H9 (cell line): ENCODE data around the gene MAP3K12. TPM values are rescaled to one million over a fixed set of nuclear protein-coding genes. Genes with fewer than 3 reads are reported as not detected.

ENCODE experiments used
- DNase-seq: peaks from one replicate; pipeline ENCODE4 v3.0.0-alpha.2; 2017
- H2AFZ ChIP-seq: one replicate; pipeline ENCODE4 v1.6.1; 2013; ENCODE audit warnings: mild to moderate bottlenecking, low read length, control low read depth, moderate library complexity
- H2AK5ac ChIP-seq: 2 replicates; pipeline ENCODE4 v1.6.1; 2013; ENCODE audit warnings: low read length, control low read depth, mixed read lengths; ENCODE audit not compliant: insufficient read length
- H2BK120ac ChIP-seq: one replicate; pipeline ENCODE4 v1.6.1; 2013; ENCODE audit warnings: low read depth, mild to moderate bottlenecking, low read length, control low read depth, inconsistent platforms; ENCODE audit not compliant: poor library complexity, severe bottlenecking
- H2BK12ac ChIP-seq: 2 replicates; pipeline ENCODE4 v1.6.1; 2013; ENCODE audit warnings: low read length, control low read depth, mixed read lengths, low read depth; ENCODE audit not compliant: insufficient read length
- H2BK15ac ChIP-seq: 2 replicates; pipeline ENCODE4 v1.6.1; 2013; ENCODE audit warnings: low read depth, low read length, control low read depth
- H2BK20ac ChIP-seq: one replicate; pipeline ENCODE4 v1.6.1; 2013; ENCODE audit warnings: low read depth, mild to moderate bottlenecking, low read length, control low read depth, inconsistent platforms; ENCODE audit not compliant: poor library complexity, severe bottlenecking
- H2BK5ac ChIP-seq: 2 replicates; pipeline ENCODE4 v1.6.1; 2013; ENCODE audit warnings: low read length, control low read depth, mixed read lengths; ENCODE audit not compliant: insufficient read length
- H3K14ac ChIP-seq: 2 replicates; pipeline ENCODE4 v1.6.1; 2013; ENCODE audit warnings: low read length, control low read depth; ENCODE audit not compliant: insufficient read depth
- H3K18ac ChIP-seq: 2 replicates; pipeline ENCODE4 v1.6.1; 2013; ENCODE audit warnings: low read depth, mild to moderate bottlenecking, mixed read lengths, low read length, control low read depth; ENCODE audit not compliant: insufficient read length
- H3K23ac ChIP-seq: 2 replicates; pipeline ENCODE4 v1.6.1; 2013; ENCODE audit warnings: low read length, control low read depth, mixed read lengths, low read depth; ENCODE audit not compliant: insufficient read length
- H3K23me2 ChIP-seq: 2 replicates; pipeline ENCODE4 v1.6.1; 2013; ENCODE audit warnings: low read depth, mild to moderate bottlenecking, mixed read lengths, low read length, control low read depth; ENCODE audit not compliant: insufficient read length, poor library complexity, severe bottlenecking
- H3K27ac ChIP-seq: 2 replicates; pipeline ENCODE4 v1.5.1; 2013; ENCODE audit warnings: low read length, control low read depth, mixed read lengths, low read depth; ENCODE audit not compliant: insufficient read length
- H3K27me3 ChIP-seq: 2 replicates; pipeline ENCODE4 v1.6.1; 2013; ENCODE audit warnings: low read length, control low read depth, inconsistent platforms; ENCODE audit not compliant: insufficient read depth
- H3K4ac ChIP-seq: 2 replicates; pipeline ENCODE4 v1.6.1; 2013; ENCODE audit warnings: low read depth, mild to moderate bottlenecking, control low read depth, inconsistent platforms, low read length, moderate library complexity
- H3K4me1 ChIP-seq: 2 replicates; pipeline ENCODE4 v1.6.1; 2013; ENCODE audit warnings: low read length, control low read depth, inconsistent platforms; ENCODE audit not compliant: insufficient read depth
- H3K4me2 ChIP-seq: 2 replicates; pipeline ENCODE4 v1.6.1; 2013; ENCODE audit warnings: low read length, control low read depth, mixed read lengths; ENCODE audit not compliant: insufficient read length, insufficient read depth
- H3K56ac ChIP-seq: 2 replicates; pipeline ENCODE4 v1.6.1; 2013; ENCODE audit warnings: low read depth, mild to moderate bottlenecking, mixed read lengths, low read length, control low read depth; ENCODE audit not compliant: insufficient read length
- H3K79me1 ChIP-seq: 2 replicates; pipeline ENCODE4 v1.6.1; 2013; ENCODE audit warnings: low read depth, mild to moderate bottlenecking, moderate library complexity, low read length, control low read depth, inconsistent platforms; ENCODE audit not compliant: insufficient read depth, poor library complexity, severe bottlenecking
- H3K79me2 ChIP-seq: 2 replicates; pipeline ENCODE4 v1.6.1; 2013; ENCODE audit warnings: low read length, control low read depth, inconsistent platforms; ENCODE audit not compliant: insufficient read depth
- H3K9ac ChIP-seq: 2 replicates; pipeline ENCODE4 v1.6.1; 2013; ENCODE audit warnings: low read length, control low read depth, mixed read lengths; ENCODE audit not compliant: insufficient read length; ENCODE audit errors: extremely low read depth
- H3K9me3 ChIP-seq: one replicate; pipeline ENCODE4 v1.6.1; 2013; ENCODE audit warnings: low read depth, low read length, inconsistent platforms; ENCODE audit not compliant: control insufficient read depth
- H3T11ph ChIP-seq: one replicate; pipeline ENCODE4 v1.6.1; 2013; ENCODE audit warnings: mild to moderate bottlenecking, low read length, control low read depth, inconsistent platforms
- H4K20me1 ChIP-seq: one replicate; pipeline ENCODE4 v1.6.1; 2013; ENCODE audit not compliant: control insufficient read depth, insufficient read length, insufficient read depth
- H4K5ac ChIP-seq: 2 replicates; pipeline ENCODE4 v1.6.1; 2013; ENCODE audit warnings: low read depth, mild to moderate bottlenecking, mixed read lengths, low read length, control low read depth; ENCODE audit not compliant: insufficient read length
- H4K8ac ChIP-seq: replicated peaks from 2 replicates; pipeline ENCODE4 v1.6.1; 2013; ENCODE audit warnings: low read length, control low read depth, mixed read lengths, low read depth; ENCODE audit not compliant: insufficient read length
- H4K91ac ChIP-seq: 2 replicates; pipeline ENCODE4 v1.6.1; 2013; ENCODE audit warnings: low read depth, mild to moderate bottlenecking, moderate library complexity, mixed read lengths, low read length, control low read depth; ENCODE audit not compliant: insufficient read length
- H3K27ac Mint-ChIP-seq, 3 experiments: 2 replicates in 2 of 3; 3 replicates in 1 of 3; pipeline ENCODE4 v1.8.0; 2020 to 2021; ENCODE audit warnings: mixed read lengths in 3 of 3, mild to moderate bottlenecking in 1 of 3, moderate library complexity in 1 of 3
- H3K27me3 Mint-ChIP-seq: 2 replicates; pipeline ENCODE4 v1.8.0; 2021; ENCODE audit warnings: low read depth, mild to moderate bottlenecking, moderate library complexity, mixed read lengths
- H3K36me3 Mint-ChIP-seq, 3 experiments: 2 replicates in 2 of 3; 3 replicates in 1 of 3; pipeline ENCODE4 v1.8.0; 2020 to 2021; ENCODE audit warnings: low read depth in 3 of 3, mixed read lengths in 3 of 3; ENCODE audit not compliant: insufficient read depth in 1 of 3
- H3K4me1 Mint-ChIP-seq, 2 experiments: 2 replicates each; pipeline ENCODE4 v1.8.0; 2020; ENCODE audit warnings: mixed read lengths in 2 of 2
- H3K4me3 Mint-ChIP-seq, 2 experiments: 2 replicates in 1 of 2; 3 replicates in 1 of 2; pipeline ENCODE4 v1.8.0; 2020 to 2021; ENCODE audit warnings: mild to moderate bottlenecking in 2 of 2, mixed read lengths in 2 of 2, moderate library complexity in 1 of 2
- H3K9me3 Mint-ChIP-seq, 2 experiments: 2 replicates in 1 of 2; 3 replicates in 1 of 2; pipeline ENCODE4 v1.8.0; 2020; ENCODE audit warnings: mild to moderate bottlenecking in 2 of 2, mixed read lengths in 2 of 2, moderate library complexity in 1 of 2
- WGBS: extraction: QIAGEN DNeasy Blood & Tissue Kit; methylation state at CpG from one replicate; pipeline ENCODE4 v1.1.7; 2013; ENCODE audit warnings: missing lambda C conversion rate, low lambda C conversion rate, mixed read lengths; ENCODE audit not compliant: insufficient read length; ENCODE audit errors: extremely low coverage; 5-methylcytosine and 5-hydroxymethylcytosine counted together
- total RNA-seq: library from RNA; stranded (reverse); gene quantifications from 2 replicates; pipeline ENCODE4 v1.2.1, GENCODE V29; 2021
- TF ChIP-seq, protein P1 (sequence below): fragments of 200-600 bp; sonication (generic); conservative IDR thresholded peaks from 3 replicates; pipeline ENCODE4 v1.8.0; 2021; ENCODE audit warnings: antibody characterized with exemption, mild to moderate bottlenecking

MAP3K12 gene
- total RNA-seq, 1 experiment from 2014 or later, result 22.3 TPM

DNA sequence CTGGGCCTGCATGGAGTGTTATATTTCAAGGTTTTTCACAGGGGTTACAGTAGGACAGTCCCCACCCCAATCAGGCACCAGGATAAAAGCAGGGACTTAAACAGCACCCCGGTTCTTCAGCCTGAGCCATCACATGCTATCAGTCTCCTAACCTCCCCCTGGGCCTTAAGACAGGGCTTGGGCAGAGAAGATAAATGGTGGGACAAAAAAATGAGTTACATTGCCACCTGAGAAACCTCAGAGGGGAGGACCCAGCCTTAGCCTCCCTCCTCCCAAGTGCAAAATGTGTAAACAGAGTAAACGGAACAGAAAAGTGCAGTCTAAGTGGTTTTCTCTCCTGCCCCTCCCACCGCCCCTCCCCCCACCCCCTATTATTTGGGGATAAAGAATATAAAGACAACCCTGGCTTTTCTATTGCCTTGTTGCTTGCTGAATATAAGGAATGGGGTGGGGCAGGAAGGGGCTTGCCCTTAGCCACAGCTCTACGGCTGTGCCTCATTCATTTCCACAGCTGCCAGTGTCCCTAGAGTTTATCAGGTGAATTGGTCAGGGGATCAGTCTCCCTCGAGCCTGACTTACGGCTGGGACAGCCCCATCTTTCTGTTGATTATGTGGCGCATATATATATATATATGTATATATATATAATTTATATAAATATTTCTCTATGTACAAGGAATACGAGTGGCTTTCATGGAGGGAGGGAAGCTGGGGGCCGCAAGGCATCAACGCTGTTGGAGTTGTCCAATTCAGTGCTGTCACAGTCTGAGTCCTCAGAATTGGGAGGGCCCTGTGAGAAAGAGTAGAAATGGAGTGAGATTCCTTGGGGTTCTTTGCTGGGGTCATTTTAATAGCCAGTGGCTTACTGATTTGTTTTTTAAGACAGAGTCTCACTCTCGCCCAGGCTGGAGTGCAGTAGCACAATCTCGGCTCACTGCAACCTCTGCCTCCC is 18.5 kb downstream of the MAP3K12 start:
- H3K4me3 Mint-ChIP-seq, result no peak overlapping the region

More for the DNA sequence above, 18.5 kb downstream of the MAP3K12 start:
- H3K27ac Mint-ChIP-seq, result peak overlapping the region in 2 of 3 experiments; percentile 75 to 91; a peak in 3 of 7 replicates
- Histone ChIP-seq H3K79me1 (no peaks in the 10 kb centered on the region), H3K9ac (no peak overlapping the region), H2AFZ (no peak overlapping the region), H3K56ac (no peak overlapping the region), H3K4ac (no peak overlapping the region), H3K14ac (no peak overlapping the region), H3T11ph (no peak overlapping the region), H3K79me2 (no peaks in the 10 kb centered on the region), H2BK120ac (no peak overlapping the region), H3K23ac (no peak overlapping the region), H3K4me2 (no peak overlapping the region), H2BK20ac (no peak overlapping the region), H3K27me3 (no peaks in the 10 kb centered on the region), H3K9me3 (no peaks in the 10 kb centered on the region), H2BK5ac (no peak overlapping the region), H4K5ac (no peak overlapping the region), H3K18ac (no peak overlapping the region), H2AK5ac (no peak overlapping the region), H3K23me2 (no peaks in the 10 kb centered on the region), H4K91ac (no peak overlapping the region), H4K8ac (no peak overlapping the region), H4K20me1 (no peaks in the 10 kb centered on the region), H2BK12ac (no peak overlapping the region), H3K4me1 (no peaks in the 10 kb centered on the region), H2BK15ac (no peak overlapping the region), H3K27ac (no peak overlapping the region)
- H3K27me3 Mint-ChIP-seq, result no peaks in the 10 kb centered on the region; the same call in 1 of the 2 replicates
- DNase-seq, result no peak
- H3K4me1 Mint-ChIP-seq, result peaks cover 33 to 48% of the 10 kb centered on the region in 2 experiments
- no peaks in the 10 kb centered on the region for H3K9me3 Mint-ChIP-seq
- TF ChIP-seq, protein P1, sequence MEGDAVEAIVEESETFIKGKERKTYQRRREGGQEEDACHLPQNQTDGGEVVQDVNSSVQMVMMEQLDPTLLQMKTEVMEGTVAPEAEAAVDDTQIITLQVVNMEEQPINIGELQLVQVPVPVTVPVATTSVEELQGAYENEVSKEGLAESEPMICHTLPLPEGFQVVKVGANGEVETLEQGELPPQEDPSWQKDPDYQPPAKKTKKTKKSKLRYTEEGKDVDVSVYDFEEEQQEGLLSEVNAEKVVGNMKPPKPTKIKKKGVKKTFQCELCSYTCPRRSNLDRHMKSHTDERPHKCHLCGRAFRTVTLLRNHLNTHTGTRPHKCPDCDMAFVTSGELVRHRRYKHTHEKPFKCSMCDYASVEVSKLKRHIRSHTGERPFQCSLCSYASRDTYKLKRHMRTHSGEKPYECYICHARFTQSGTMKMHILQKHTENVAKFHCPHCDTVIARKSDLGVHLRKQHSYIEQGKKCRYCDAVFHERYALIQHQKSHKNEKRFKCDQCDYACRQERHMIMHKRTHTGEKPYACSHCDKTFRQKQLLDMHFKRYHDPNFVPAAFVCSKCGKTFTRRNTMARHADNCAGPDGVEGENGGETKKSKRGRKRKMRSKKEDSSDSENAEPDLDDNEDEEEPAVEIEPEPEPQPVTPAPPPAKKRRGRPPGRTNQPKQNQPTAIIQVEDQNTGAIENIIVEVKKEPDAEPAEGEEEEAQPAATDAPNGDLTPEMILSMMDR, result no peak
- no CpG with 5 or more reads among the region's 12 CpGs for WGBS
- peaks cover 53 to 88% (median 86%) of the 10 kb centered on the region in 3 experiments for H3K36me3 Mint-ChIP-seq
